Activated T-cell treated with anti-CD3 and anti-CD28 coated beads, Interleukin-2, amount 50 U/mL, for 48 hours (primary cell): ENCODE measurements around the gene NFE2L2.
"Not testable (repeated sequence)": the region's sequence is repeated elsewhere in the genome, so short reads cannot be mapped to it uniquely, and the experiment has no call there.

Experiments used
- DNase-seq, 2 experiments: peaks; one replicate each; pipeline ENCODE4 v3.0.0-alpha.2; 2020

NFE2L2 gene

DNA sequence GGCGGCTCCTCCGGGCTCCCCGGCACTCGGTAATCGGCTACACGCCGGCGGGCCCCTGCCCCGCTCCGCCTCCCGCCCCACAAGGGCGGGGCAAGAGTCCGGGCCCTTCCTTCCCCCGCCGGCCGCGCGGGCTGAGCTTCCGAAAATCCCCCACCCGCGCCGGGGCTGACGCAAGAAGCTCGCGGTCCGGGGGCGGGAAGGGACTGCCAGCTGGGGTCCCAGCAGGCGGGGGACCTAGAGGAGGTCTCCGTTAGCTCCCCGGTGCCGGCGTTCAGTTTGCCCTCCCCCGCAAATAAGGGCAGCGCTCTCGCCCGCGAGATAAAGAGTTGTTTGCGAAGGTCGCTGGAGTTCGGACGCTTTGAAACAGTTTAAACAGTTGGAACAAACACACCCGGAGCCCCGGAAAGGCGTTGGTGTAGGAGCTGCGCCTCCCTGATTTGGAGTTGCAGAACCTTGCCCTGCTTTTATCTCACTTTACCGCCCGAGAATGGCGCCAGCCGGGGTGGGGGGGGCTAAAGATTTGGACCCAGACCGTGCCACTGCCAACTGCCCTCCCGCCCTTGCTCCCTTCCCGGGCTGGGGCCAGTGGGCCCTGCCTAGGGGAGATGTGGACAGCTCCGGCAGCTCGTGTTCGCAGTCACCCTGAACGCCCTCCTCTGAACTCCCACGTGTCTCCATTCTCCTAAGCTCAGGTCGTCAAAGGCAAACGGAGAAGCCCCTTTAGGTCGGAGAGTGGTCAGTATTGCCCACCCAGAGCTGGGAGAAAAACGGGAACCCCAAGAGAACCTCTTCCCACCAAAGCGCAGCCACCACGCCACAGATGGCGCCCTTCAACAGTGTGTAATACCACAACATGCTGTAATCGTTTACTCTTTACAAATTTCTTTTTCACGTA is at the start of gene NFE2L2:
Gene NFE2L2 (minus strand): TSS at position 35 of the 895 bp plus-strand sequence. CDS start 151 bp downstream, outside the sequence.
- peak; percentile 96 to 98 for DNase-seq

DNA sequence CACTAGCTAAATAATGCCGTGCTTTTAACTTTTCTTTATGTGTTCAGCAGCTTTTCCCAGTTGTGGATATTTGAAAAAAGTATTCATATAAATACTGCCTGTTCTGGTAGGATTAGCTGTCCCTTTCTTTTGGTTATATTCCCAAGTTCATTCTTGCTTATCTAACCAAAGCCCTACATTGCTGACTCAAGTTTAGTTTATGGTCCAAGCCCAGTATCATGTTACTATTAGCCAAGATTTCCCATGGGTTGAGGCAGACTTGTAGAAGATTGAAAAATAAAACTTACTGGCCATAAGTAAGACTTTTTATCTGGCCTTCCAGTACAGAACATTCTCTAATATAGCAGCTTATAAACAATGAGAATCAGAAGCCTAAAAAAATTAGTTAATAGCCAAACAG is 49.7 kb upstream of the NFE2L2 start:
- no peak for DNase-seq

DNA sequence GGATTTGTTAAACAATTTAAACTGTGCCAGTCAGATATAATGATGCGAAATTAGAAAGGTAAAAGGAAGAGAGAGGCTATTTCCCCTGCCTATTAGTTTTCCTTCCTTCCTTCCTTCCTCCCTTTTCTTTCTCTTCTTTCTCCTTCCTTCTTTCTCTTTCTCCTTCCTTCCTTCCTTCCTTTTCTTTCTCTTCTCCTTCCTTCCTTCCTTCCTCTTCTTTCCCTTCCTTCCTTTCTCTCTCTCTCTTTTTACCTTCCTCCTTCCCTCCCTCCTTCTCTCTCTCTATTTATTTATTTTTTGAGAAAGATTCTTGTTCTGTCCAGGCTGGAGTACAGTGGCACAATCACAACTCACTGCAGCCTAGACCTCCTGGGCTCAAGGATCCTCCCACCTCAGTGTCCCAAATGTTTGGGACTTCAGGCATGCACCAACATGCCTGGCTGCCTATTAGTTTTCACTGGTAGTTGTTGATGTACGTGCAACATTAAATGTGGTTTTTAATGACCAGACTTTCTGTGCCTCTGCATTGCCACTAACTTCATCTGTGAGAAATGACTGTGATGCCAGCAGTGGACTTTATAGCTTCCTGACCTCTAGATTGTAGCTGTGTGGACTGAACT is 48.7 kb upstream of the NFE2L2 start:
- no peak for DNase-seq

- DNase-seq: no peak
Observed at GRCh38 chr2:177312562-177312961, 48.0 kb upstream of the NFE2L2 start.

DNA sequence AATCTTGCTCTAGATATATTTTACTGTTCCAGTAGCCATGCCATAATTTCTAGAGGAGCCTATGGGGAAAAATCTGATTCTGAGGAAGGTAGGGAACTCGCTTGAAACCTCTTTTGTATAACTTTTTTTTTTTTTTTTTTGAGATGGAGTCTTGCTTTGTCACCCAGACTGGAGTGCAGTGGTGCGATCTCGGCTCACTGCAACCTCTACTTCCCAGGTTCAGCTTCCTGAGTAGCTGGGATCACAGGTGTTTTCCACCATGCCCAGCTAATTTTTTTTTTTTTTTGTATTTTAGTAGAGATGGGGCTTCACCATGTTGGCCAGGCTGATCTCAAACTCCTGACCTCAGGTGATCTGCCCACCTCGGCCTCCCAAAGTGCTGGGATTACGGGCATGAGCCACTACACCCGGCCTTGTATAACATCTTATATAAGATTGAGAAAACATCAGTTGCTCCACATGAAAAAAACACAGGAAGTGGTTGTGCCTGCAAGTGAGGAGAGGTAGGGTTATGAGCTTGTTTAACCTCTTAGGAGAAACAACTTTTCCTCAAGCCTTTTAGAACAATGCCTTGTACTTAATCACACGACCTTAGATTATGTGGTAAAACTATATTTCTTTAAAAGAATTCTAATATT is 45.3 kb upstream of the NFE2L2 start:
- not testable (repeated sequence) for DNase-seq

DNA sequence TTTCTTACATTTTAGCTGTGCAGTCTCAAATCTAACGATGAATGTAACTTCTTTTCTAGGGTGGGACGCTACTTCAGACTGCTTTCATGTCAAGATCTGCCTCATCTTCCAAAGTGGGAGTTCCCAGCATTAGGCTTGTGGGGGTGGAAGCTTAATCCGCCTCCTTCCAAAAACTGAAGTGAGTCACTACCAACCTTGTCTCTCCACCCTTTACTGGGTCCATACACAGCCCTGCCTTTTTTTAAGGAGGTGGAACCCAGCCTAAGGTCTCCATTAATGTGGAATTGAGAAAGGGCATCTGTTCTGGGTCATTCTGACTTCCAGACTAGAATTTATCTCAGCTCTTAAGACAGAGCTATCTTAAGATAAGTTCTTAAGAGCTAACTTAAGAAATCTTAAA is 42.0 kb upstream of the NFE2L2 start:
- no peak for DNase-seq

DNA sequence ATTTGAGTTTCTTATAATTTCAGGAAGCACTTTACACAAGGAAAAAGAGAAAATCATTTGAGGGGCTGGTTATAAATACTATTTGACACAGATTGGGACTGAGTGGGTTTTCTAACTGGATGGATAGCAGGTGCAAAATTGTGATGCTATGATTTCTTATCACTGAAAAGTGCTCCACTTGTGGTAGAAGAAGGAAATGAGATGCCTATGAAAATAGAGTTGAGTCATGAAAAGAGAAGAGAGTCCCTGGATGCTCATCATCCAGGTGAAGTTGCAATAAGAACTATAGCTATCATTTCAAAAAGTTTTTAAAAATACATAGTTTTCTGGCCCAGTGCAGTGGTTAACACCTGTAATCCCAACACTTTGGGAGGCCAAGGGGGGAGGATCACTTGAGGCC is 39.4 kb upstream of the NFE2L2 start:
- no peak for DNase-seq

- no peak for DNase-seq
Observed at GRCh38 chr2:177302552-177302951, 38.0 kb upstream of the NFE2L2 start.

- no peak for DNase-seq
Observed at GRCh38 chr2:177298191-177298590, 33.7 kb upstream of the NFE2L2 start.

GRCh38 chr2:177296040-177296439 is 31.5 kb upstream of the NFE2L2 start:
- DNase-seq: no peak

DNA sequence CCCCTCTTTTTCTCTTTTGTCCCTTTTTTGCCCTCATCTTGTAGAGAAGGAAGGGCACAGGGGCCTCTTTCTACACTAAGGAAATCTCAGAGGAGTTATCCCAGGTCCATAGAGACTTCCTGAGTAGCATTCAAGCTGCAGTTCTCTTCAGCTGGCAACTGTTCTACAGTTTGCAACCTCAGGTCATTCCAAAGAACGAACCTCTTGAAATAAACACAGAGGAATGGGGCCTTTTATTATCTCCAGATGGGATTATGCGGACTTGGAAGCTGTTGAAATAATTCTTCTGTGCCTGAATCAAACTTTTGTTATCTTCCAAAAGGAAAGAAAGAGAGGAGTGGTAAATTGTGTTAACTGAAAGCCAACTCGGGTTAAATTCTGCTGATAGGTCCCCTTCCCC is 31.0 kb upstream of the NFE2L2 start:
- no peak for DNase-seq

DNA sequence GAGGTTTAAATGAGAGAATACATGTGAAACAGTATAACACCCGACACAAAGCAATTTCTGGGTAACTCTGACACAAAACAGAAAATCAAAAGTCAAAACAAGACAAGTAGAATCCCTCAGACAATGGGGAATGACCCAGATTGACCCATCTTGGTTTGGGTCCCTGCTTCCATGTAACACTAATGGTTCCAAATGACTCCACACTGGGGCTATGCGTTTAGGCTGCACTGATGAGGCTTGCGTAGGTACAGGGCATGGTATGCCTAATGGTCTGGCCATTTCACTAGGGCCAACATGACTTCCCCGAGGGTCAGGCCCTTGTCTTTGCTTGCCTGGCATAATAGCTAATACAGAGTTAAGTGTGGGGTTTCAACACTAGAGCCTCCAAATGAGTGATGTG is 27.2 kb upstream of the NFE2L2 start:
- peak; percentile 50 to 52 for DNase-seq

DNA sequence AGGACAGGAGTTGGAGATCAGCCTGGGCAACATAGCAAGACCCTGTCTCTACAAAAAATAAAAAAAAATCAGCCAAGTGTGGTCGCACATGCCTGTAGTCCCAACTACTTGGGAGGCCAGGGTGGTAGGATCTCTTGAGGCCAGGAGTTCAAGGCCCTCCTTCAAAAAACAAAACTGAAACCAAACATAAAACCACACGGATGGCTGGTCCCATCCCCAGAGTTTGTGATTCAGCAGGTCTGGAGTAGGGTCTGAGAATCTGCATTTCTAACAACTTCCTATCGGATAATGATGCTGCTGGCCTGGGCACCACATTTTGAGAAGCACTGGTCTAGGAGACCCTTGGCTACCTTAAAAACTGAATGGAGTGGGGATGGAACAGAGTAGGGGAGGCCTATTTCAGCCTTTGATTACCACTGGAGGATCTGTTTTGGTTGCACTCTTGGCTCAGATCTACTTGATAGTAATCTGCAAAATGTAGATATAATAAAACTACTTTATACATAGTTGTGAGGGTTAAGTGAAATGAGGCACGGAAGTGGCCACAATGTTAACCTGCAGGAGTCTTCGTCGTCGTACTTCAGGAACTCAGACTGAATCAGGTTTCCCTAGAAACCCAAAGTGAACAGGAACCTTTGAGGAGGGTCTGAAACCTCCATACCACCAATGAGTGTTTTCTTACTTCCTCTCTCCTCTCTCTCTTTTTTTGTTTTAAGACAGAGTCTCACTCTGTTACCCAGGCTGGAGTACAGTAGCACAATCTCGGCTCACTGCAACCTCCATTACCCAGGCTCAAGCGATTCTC is 25.5 kb upstream of the NFE2L2 start:
- peak; percentile 37 to 43 for DNase-seq

- DNase-seq: no peak
Observed at GRCh38 chr2:177287814-177288213, 23.3 kb upstream of the NFE2L2 start.

- DNase-seq: no peak
Observed at GRCh38 chr2:177285892-177286715, 21.6 kb upstream of the NFE2L2 start.

GRCh38 chr2:177284531-177284930 is 20.0 kb upstream of the NFE2L2 start:
- DNase-seq: no peak

DNA sequence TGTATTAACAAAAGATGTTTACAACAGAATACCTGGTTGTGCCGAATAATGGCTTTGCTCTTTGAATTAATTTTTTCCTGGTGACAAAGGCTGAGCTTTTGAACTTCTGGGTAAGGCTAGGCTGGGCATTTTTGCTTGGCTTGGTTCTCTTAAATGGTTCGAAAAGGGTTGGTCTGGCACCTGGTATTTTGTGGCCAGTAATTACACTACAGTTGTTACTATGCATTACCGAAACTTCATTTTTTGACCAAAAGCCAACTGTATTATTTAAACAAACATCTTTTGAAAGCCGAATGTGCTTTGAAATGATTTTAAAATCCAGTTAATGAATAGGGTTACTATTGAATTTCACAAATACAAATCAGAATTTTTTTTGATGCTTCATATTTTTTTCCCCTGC is 19.4 kb upstream of the NFE2L2 start:
- no peak for DNase-seq

DNA sequence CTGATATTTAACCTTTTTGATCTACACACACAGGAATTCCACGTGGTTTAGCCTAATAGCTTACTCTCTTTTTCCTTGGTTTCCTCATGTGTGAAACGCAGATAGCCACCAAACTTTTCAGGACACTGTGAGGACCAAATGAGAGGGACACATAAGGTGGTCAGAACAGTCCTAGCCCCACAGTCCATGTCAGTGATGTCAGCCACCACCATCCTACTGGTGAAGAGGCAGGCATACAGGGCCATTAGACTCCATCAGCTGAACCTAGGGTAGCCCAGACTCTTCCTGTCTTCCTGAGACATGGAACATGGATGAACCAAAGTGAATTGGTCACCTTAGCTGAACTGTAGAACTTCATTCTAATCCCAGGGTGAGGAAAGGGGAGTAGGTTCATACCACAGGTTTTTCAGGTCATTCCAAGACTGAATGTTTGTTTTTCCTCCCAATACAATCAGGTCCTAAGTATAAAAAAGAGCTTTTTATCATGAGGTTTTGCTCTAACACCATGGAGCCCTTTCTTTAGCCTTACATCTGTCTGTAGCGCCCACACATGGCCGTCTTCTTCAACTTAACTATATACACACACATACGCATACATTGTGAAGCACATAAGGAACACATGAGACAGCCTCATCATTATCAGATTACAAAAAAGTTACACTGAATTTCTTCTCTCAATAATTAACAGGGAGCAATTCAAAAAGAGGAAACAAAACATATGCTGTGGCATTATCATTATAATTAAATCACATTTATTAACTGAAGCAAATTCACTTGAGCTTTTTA is 18.5 kb upstream of the NFE2L2 start:
- no peak for DNase-seq

DNA sequence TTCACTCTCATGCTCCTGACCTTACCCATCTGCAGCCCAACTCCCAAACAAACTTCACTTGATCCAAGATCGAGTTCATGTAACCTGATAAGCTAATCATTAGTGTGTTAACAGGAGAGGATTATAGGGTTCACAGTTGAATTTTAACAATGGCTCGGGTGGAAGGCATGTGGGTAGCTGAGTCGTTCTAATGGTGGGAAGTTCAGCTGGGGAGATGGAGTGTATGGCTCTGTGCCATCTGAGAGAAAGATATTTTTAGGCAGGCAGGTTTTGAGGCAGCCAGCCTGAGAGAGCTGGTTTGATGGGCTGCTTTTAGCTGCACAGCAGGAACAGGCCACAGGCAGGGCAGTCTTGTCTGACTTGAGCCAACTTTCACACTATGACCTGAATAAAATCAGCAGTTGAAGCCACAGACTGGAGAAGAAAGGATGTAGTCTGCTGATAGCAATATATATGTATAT is 17.7 kb upstream of the NFE2L2 start:
- DNase-seq: no peak

- no peak for DNase-seq
Observed at GRCh38 chr2:177281400-177282180, 17.1 kb upstream of the NFE2L2 start.
